Measurements from ENCODE around the gene LTBR.
A peak's percentile ranks its signal among the peaks of the same experiment; 100 is the strongest.

- TF ChIP-seq CTCF (conservative IDR thresholded peaks at IDR 0.05): peak; percentile 43; the same call in 1 of the 2 replicates
- TF ChIP-seq EZH2 (IDR thresholded peaks at IDR 0.05; ENCODE audit: low read depth): no peak
Observed at GRCh38 chr12:6370994-6371754, 12.8 kb upstream of the LTBR start.
